Activated CD4-positive, alpha-beta memory T cell treated with anti-CD3 and anti-CD28 coated beads for 36 hours (primary cell): ENCODE data around the gene ALOX5. TPM values are rescaled to one million over a fixed set of nuclear protein-coding genes. Genes with fewer than 3 reads are reported as not detected.
"Not testable (repeated sequence)": the region's sequence is repeated elsewhere in the genome, so short reads cannot be mapped to it uniquely, and the experiment has no call there.

ENCODE experiments used
- CTCF ChIA-PET: fragments of 350-600 bp; sonication (Branson Sonifier 250); formaldehyde crosslinking; loops from one replicate; lab custom pipeline; 2021; ENCODE audit warnings: antibody characterized with exemption, inconsistent platforms; lab: Charles Lee
- POLR2A ChIA-PET: fragments of 350-600 bp; sonication (Branson Sonifier 250); formaldehyde crosslinking; loops from one replicate; lab custom pipeline; 2021; ENCODE audit warnings: antibody characterized with exemption; lab: Charles Lee
- DNase-seq: peaks from one replicate; pipeline ENCODE4 v3.0.0-alpha.2; 2020
- H3K27ac Mint-ChIP-seq: one replicate; pipeline ENCODE4 v1.8.0; 2021; ENCODE audit warnings: mixed read lengths
- H3K27me3 Mint-ChIP-seq: one replicate; pipeline ENCODE4 v1.8.0; 2021; ENCODE audit warnings: mixed read lengths
- H3K36me3 Mint-ChIP-seq: one replicate; pipeline ENCODE4 v1.8.0; 2021; ENCODE audit warnings: mixed read lengths
- H3K4me1 Mint-ChIP-seq: one replicate; pipeline ENCODE4 v1.8.0; 2021; ENCODE audit warnings: low read depth, mixed read lengths
- H3K4me3 Mint-ChIP-seq: one replicate; pipeline ENCODE4 v1.8.0; 2021; ENCODE audit warnings: mild to moderate bottlenecking, mixed read lengths
- H3K9me3 Mint-ChIP-seq: one replicate; pipeline ENCODE4 v1.8.0; 2021; ENCODE audit warnings: mixed read lengths
- intact Hi-C: fragments of 100-400 bp; cut with micrococcal nuclease; formaldehyde crosslinking; loops from one replicate; pipeline ENCODE4 v1.15.1; 2023
- total RNA-seq, 2 experiments: library from RNA; stranded (reverse); gene quantifications; one replicate each; pipeline ENCODE4 v1.2.3, GENCODE V29; 2021

The ALOX5 gene
- total RNA-seq, 2 experiments from 2014 or later, result 1.1 to 1.3 TPM

GRCh38 chr10:45391636-45392035 is 17.6 kb downstream of the ALOX5 start:
- H3K27me3 Mint-ChIP-seq, H3K4me3 Mint-ChIP-seq, H3K27ac Mint-ChIP-seq, H3K36me3 Mint-ChIP-seq, intact Hi-C loops, DNase-seq, POLR2A ChIA-PET, CTCF ChIA-PET, H3K4me1 Mint-ChIP-seq: not testable (repeated sequence)
- peaks cover 15% of the 10 kb centered on the region for H3K9me3 Mint-ChIP-seq

- ChIA-PET POLR2A (no interaction called here), CTCF (no interaction called here)
- H3K4me3 Mint-ChIP-seq, result no peak overlapping the region
- no peak for DNase-seq
- no peak overlapping the region for H3K27ac Mint-ChIP-seq
- H3K36me3 Mint-ChIP-seq, result peaks cover 6% of the 10 kb centered on the region
- intact Hi-C loops, result no loop called here
- peaks cover 6% of the 10 kb centered on the region for H3K27me3 Mint-ChIP-seq
- peaks cover 17% of the 10 kb centered on the region for H3K9me3 Mint-ChIP-seq
- H3K4me1 Mint-ChIP-seq, result no peaks in the 10 kb centered on the region
Observed at GRCh38 chr10:45395554-45395953, 21.5 kb downstream of the ALOX5 start.

- Mint-ChIP-seq H3K4me3 (no peak overlapping the region), H3K4me1 (no peaks in the 10 kb centered on the region), H3K9me3 (peaks cover 16% of the 10 kb centered on the region), H3K27me3 (peaks cover 8% of the 10 kb centered on the region), H3K36me3 (peaks cover 6% of the 10 kb centered on the region), H3K27ac (no peak overlapping the region)
- CTCF ChIA-PET, result no interaction called here
- DNase-seq, result no peak
- intact Hi-C loops, result no loop called here
- POLR2A ChIA-PET, result no interaction called here
Observed at GRCh38 chr10:45398595-45398994, 24.6 kb downstream of the ALOX5 start.

GRCh38 chr10:45399113-45399512 is 25.1 kb downstream of the ALOX5 start:
- CTCF ChIA-PET, result no interaction called here
- no peak overlapping the region for H3K27ac Mint-ChIP-seq
- POLR2A ChIA-PET, result no interaction called here

GRCh38 chr10:45403151-45403550 is 29.1 kb downstream of the ALOX5 start:
- POLR2A ChIA-PET, result no interaction called here
- H3K36me3 Mint-ChIP-seq, result no peaks in the 10 kb centered on the region
- intact Hi-C loops, result no loop called here
- DNase-seq, result no peak
- CTCF ChIA-PET, result no interaction called here
- peaks cover 9% of the 10 kb centered on the region for H3K27me3 Mint-ChIP-seq
- H3K4me3 Mint-ChIP-seq, result no peak overlapping the region
- H3K27ac Mint-ChIP-seq, result no peak overlapping the region
- H3K9me3 Mint-ChIP-seq, result no peaks in the 10 kb centered on the region
- H3K4me1 Mint-ChIP-seq, result no peaks in the 10 kb centered on the region

More at GRCh38 chr10:45399113-45399512, 25.1 kb downstream of the ALOX5 start:
- H3K4me3 Mint-ChIP-seq, result no peak overlapping the region
- H3K4me1 Mint-ChIP-seq, result no peaks in the 10 kb centered on the region
- peaks cover 6% of the 10 kb centered on the region for H3K27me3 Mint-ChIP-seq
- H3K9me3 Mint-ChIP-seq, result peaks cover 11% of the 10 kb centered on the region
- H3K36me3 Mint-ChIP-seq, result peaks cover 3% of the 10 kb centered on the region
- intact Hi-C loops, result no loop called here
- DNase-seq, result no peak

GRCh38 chr10:45404087-45404769 is 30.2 kb downstream of the ALOX5 start:
- peaks cover 16% of the 10 kb centered on the region for H3K27me3 Mint-ChIP-seq
- H3K4me1 Mint-ChIP-seq, result no peaks in the 10 kb centered on the region
- CTCF ChIA-PET, result no interaction called here
- POLR2A ChIA-PET, result no interaction called here
- no peak overlapping the region for H3K27ac Mint-ChIP-seq
- no peaks in the 10 kb centered on the region for H3K9me3 Mint-ChIP-seq
- H3K36me3 Mint-ChIP-seq, result no peaks in the 10 kb centered on the region
- intact Hi-C loops, result no loop called here
- DNase-seq, result no peak
- no peak overlapping the region for H3K4me3 Mint-ChIP-seq

- DNase-seq, result no peak
- Mint-ChIP-seq H3K27ac (no peak overlapping the region), H3K4me3 (no peak overlapping the region), H3K36me3 (no peaks in the 10 kb centered on the region), H3K27me3 (peaks cover 19% of the 10 kb centered on the region), H3K4me1 (no peaks in the 10 kb centered on the region), H3K9me3 (no peaks in the 10 kb centered on the region)
- CTCF ChIA-PET, result no interaction called here
- POLR2A ChIA-PET, result no interaction called here
- intact Hi-C loops, result no loop called here
Observed at GRCh38 chr10:45404770-45405120, 30.7 kb downstream of the ALOX5 start.

GRCh38 chr10:45407542-45407941 is 33.5 kb downstream of the ALOX5 start:
- H3K27ac Mint-ChIP-seq, result no peak overlapping the region
- no peak overlapping the region for H3K4me3 Mint-ChIP-seq
- intact Hi-C loops, result no loop called here
- H3K36me3 Mint-ChIP-seq, result no peaks in the 10 kb centered on the region
- H3K9me3 Mint-ChIP-seq, result no peaks in the 10 kb centered on the region
- CTCF ChIA-PET, result no interaction called here
- H3K27me3 Mint-ChIP-seq, result peaks cover 21% of the 10 kb centered on the region
- no peak for DNase-seq
- H3K4me1 Mint-ChIP-seq, result peaks cover 3% of the 10 kb centered on the region
- POLR2A ChIA-PET, result no interaction called here

GRCh38 chr10:45408421-45409319 is 34.7 kb downstream of the ALOX5 start:
- Mint-ChIP-seq H3K36me3 (no peaks in the 10 kb centered on the region), H3K4me1 (peaks cover 3% of the 10 kb centered on the region), H3K4me3 (no peak overlapping the region), H3K27me3 (peaks cover 18% of the 10 kb centered on the region), H3K27ac (no peak overlapping the region), H3K9me3 (no peaks in the 10 kb centered on the region)
- DNase-seq, result no peak
- ChIA-PET CTCF (interaction anchor here (0.7 kb wide), 1 partner anchor 78 kb away, joined by 3 read pairs; no protein-coding TSS in a partner anchor), POLR2A (no interaction called here)
- intact Hi-C loops, result no loop called here

GRCh38 chr10:45409347-45409746 is 35.3 kb downstream of the ALOX5 start:
- DNase-seq, H3K4me1 Mint-ChIP-seq, H3K27ac Mint-ChIP-seq, H3K36me3 Mint-ChIP-seq, intact Hi-C loops, POLR2A ChIA-PET, H3K4me3 Mint-ChIP-seq, CTCF ChIA-PET, H3K9me3 Mint-ChIP-seq: not testable (repeated sequence)
- H3K27me3 Mint-ChIP-seq, result peaks cover 21% of the 10 kb centered on the region

GRCh38 chr10:45409782-45410181 is 35.8 kb downstream of the ALOX5 start:
- no peaks in the 10 kb centered on the region for H3K36me3 Mint-ChIP-seq

GRCh38 chr10:45410489-45410806 is 36.4 kb downstream of the ALOX5 start:
- Mint-ChIP-seq H3K4me3 (no peak overlapping the region), H3K4me1 (peaks cover 3% of the 10 kb centered on the region), H3K36me3 (no peaks in the 10 kb centered on the region), H3K9me3 (no peaks in the 10 kb centered on the region), H3K27ac (no peak overlapping the region), H3K27me3 (peaks cover 21% of the 10 kb centered on the region)
- intact Hi-C loops, result no loop called here
- no peak for DNase-seq
- CTCF ChIA-PET, result no interaction called here
- POLR2A ChIA-PET, result no interaction called here

More at GRCh38 chr10:45409782-45410181, 35.8 kb downstream of the ALOX5 start:
- H3K4me3 Mint-ChIP-seq, result no peak overlapping the region
- peaks cover 3% of the 10 kb centered on the region for H3K4me1 Mint-ChIP-seq
- H3K27ac Mint-ChIP-seq, result no peak overlapping the region
- CTCF ChIA-PET, result no interaction called here
- no peaks in the 10 kb centered on the region for H3K9me3 Mint-ChIP-seq
- peaks cover 21% of the 10 kb centered on the region for H3K27me3 Mint-ChIP-seq
- no peak for DNase-seq
- intact Hi-C loops, result no loop called here
- POLR2A ChIA-PET, result no interaction called here
